ENCODE data around the gene WDR64. TPM values are rescaled to one million over a fixed set of nuclear protein-coding genes. Genes with fewer than 3 reads are reported as not detected.

Gene WDR64
- total RNA-seq, 2 donors from 2014 or later = not detected

DNA sequence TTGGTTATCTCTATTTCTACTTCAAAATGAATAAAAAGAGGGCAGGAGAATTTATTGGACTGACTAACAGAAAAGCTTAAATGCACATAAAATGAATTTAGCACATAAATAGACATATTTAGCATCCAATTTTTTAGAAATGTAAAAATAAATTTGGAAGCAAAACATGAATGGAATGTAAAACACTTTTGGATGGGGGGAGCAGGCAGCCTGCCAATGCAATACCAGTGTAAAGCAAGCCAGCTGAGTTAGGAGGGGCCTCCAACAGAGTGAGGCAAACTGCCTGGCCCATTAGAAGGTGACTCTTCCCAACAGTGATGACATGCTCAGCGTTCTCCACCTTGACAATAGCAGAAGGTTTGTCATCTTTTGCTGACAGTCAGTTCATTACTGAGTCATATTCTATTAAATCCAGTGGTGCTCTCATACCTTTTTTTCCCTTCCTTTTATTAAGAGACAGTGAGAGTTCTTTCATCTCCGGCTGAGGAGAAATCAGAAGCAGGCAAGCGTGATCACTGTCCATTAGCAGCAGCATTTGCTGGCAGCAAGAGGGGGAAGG, 176.5 kb downstream of the WDR64 start:
- Mint-ChIP-seq H3K27me3 (peaks cover 18 to 32% of the 10 kb centered on the region in 2 donors), H3K4me1 (ENCODE audit: low read depth in 2 of 2) (no peaks in the 10 kb centered on the region), H3K27ac (no peak overlapping the region), H3K4me3 (no peak overlapping the region), H3K36me3 (no peaks in the 10 kb centered on the region), H3K9me3 (no peaks in the 10 kb centered on the region)
- DNase-seq (ENCODE audit: low spot score) = no peak
- no peak for ATAC-seq

DNA sequence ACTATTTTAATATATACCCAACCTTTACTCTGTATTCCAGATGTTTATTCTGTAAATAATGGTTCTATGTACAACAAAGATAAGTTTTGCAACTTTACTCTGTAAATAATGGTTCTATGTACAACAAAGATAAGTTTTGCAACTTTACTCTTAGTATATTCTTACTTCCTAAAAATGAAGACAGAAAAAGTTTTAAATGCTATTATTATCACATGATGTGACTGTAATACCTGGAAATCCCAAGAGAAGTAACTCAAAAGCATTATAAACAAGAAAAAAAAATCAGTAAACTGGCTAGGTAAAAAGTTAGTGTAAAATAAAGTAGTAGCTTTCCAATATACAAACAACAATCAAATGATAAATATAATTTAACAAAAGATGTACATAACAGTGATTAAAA, 177.4 kb downstream of the WDR64 start:
- H3K4me3 Mint-ChIP-seq = no peak overlapping the region
- DNase-seq (ENCODE audit: low spot score) (no peak), ATAC-seq (no peak)
- no peak overlapping the region for H3K27ac Mint-ChIP-seq
- H3K36me3 Mint-ChIP-seq = no peaks in the 10 kb centered on the region
- H3K4me1 Mint-ChIP-seq (ENCODE audit: low read depth in 2 of 2) = no peaks in the 10 kb centered on the region
- no peaks in the 10 kb centered on the region for H3K9me3 Mint-ChIP-seq
- H3K27me3 Mint-ChIP-seq = peaks cover 15 to 32% of the 10 kb centered on the region in 2 donors

DNA sequence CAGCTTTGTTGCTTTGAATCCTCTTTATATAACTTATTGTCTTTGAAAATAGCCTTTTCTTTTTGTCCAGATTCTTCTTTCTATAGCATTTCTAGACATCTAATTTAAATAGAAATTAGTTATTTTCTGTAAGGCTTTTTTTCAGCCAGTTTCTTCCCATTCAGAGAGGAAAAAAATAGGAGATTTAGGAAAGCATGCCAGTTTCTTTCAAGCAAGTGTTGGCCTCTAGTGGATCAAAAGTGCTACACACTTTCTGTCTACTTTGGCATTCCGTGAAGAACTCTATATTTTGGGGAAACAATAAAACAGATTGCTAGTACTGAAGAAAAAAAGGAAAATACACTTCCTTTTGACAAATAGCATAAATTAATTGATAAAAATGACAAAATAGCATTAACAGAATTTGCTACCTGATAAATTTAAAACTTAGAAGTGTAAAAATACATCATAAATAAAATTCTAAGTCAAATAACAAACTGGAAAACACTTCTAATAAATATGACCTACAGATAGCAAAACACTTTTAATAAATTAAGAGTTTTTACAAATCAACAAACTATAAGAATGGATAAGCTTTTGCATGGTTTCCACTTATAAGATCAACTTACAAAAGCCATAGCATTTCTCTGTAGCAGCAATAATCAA, 182.8 kb downstream of the WDR64 start:
- Mint-ChIP-seq H3K27ac (no peak overlapping the region), H3K27me3 (peaks cover 24 to 35% of the 10 kb centered on the region in 2 donors), H3K4me3 (no peak overlapping the region), H3K36me3 (no peaks in the 10 kb centered on the region), H3K9me3 (no peaks in the 10 kb centered on the region), H3K4me1 (ENCODE audit: low read depth in 2 of 2) (no peaks in the 10 kb centered on the region)
- no peak for DNase-seq (ENCODE audit: low spot score)
- ATAC-seq = no peak

DNA sequence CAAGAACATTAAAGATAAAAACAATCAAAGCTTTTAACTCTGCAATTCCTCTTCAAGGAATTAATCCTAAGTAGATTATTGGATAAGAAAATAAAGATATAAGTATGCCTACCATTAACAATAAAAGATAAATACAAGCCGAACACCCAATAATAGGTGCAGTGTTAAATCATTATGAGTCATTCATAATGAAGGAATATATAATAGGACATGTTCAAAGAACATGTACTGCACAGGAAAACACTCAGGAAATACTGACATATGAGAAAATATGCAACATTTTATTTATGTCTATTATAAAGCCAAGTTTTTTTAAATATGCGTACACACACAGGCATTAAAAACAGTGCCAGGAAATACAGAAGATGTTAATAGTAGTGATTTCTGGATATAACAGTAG, 184.9 kb downstream of the WDR64 start:
- DNase-seq (ENCODE audit: low spot score) (no peak), ATAC-seq (no peak)
- no peaks in the 10 kb centered on the region for H3K4me1 Mint-ChIP-seq (ENCODE audit: low read depth in 2 of 2)
- no peak overlapping the region for H3K4me3 Mint-ChIP-seq
- H3K27ac Mint-ChIP-seq = no peak overlapping the region
- H3K36me3 Mint-ChIP-seq = no peaks in the 10 kb centered on the region
- H3K27me3 Mint-ChIP-seq = peaks cover 26 to 38% of the 10 kb centered on the region in 2 donors
- no peaks in the 10 kb centered on the region for H3K9me3 Mint-ChIP-seq

DNA sequence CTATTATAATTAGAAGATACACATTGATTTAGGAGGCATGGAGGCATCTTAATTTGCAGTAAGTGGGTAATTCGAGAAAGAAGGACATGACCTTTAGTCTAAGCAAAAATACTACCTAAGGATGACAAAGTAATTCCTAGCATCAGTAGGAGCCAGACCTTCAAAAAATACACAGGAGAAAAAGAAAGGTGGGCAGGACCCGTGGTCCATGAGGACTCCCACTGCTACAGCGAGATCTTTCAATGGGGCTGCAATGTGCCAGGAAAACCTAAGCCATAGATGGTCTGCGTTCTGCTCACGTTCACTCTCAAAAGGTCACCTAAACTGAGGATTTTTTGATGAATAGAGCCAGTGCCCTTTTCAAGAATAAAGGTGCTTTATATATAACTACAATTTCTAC, 185.3 kb downstream of the WDR64 start:
- DNase-seq (ENCODE audit: low spot score) = no peak
- Mint-ChIP-seq H3K9me3 (no peaks in the 10 kb centered on the region), H3K4me3 (no peak overlapping the region), H3K27ac (no peak overlapping the region), H3K36me3 (no peaks in the 10 kb centered on the region), H3K4me1 (ENCODE audit: low read depth in 2 of 2) (no peaks in the 10 kb centered on the region), H3K27me3 (peaks cover 26 to 33% of the 10 kb centered on the region in 2 donors)
- ATAC-seq = no peak

DNA sequence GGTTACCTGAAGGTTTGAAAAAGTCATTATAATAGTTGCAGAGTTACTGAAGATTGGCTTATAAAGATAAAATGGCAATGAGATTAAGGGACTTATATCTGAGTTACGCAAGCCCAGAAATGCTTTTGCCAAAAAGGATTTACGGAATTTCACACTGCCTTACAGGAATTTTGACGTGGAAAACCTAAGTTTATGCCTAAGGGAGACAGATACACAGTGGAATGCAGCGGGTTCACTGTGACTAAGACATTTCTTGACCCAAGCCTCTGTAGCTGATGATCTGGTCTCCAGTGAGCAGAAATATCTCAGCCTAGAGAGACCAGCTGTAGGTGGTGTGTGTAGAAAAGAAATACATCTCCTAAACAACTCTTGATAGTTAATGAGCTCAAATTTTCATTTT, 185.8 kb downstream of the WDR64 start:
- Mint-ChIP-seq H3K9me3 (no peaks in the 10 kb centered on the region), H3K36me3 (no peaks in the 10 kb centered on the region), H3K4me1 (ENCODE audit: low read depth in 2 of 2) (no peaks in the 10 kb centered on the region), H3K4me3 (no peak overlapping the region), H3K27me3 (peaks cover 27 to 34% of the 10 kb centered on the region in 2 donors), H3K27ac (no peak overlapping the region)
- ATAC-seq (no peak), DNase-seq (ENCODE audit: low spot score) (no peak)

DNA sequence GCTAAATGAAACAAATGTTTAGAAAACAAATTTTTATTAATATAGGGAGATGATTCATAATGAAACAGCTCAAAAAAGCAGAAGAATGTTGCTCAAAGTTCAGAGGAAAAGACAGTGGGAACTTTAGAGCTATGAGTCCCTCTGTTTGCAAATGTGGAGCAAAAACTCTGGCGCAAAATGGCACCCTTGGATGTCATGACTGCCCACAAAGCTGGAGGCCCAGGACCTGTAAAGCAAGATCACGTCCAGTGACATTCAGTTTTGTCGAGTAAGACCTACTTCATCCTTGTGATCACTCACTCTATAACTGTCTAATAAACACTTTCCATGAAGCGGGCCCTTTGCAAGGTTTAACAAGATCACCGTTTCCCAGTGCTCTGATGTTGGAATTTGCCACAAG, 186.8 kb downstream of the WDR64 start:
- ATAC-seq (no peak), DNase-seq (ENCODE audit: low spot score) (no peak)
- Mint-ChIP-seq H3K9me3 (no peaks in the 10 kb centered on the region), H3K36me3 (no peaks in the 10 kb centered on the region), H3K27me3 (peaks cover 27 to 38% of the 10 kb centered on the region in 2 donors), H3K4me1 (ENCODE audit: low read depth in 2 of 2) (no peaks in the 10 kb centered on the region), H3K4me3 (no peak overlapping the region), H3K27ac (no peak overlapping the region)

DNA sequence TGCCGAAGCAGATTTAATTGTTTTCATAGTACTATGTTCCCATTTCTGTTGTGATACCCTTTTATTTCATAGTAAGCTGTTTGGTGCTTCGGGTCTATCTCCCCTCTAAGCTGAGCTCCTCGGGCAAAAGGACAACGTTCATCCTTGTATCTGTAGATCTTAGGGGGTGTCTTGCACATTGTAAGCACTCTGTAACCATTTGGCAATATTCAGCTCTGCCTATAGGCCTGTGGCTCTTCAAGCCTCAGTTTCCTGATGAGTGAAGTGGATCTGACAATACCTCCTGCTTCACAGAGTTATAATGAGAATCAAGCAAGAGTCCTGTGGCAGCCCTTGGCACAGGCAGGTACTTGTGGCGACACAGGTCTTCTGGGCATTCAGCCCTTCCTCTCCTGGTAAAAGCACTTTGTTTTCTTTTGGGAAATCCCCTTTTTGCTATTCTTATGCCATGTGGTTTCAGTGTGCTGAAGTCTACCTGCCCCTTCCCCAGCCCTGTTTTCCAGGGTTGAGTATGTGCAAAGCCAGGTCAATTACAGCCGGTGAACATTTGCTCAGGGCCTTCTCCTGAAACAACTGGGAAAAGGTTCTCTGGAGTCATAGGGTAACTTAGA, 187.4 kb downstream of the WDR64 start:
- H3K27ac Mint-ChIP-seq = no peak overlapping the region
- DNase-seq (ENCODE audit: low spot score) (no peak), ATAC-seq (no peak)
- H3K36me3 Mint-ChIP-seq = no peaks in the 10 kb centered on the region
- H3K4me3 Mint-ChIP-seq = no peak overlapping the region
- no peaks in the 10 kb centered on the region for H3K4me1 Mint-ChIP-seq (ENCODE audit: low read depth in 2 of 2)
- H3K27me3 Mint-ChIP-seq = peaks cover 27 to 41% of the 10 kb centered on the region in 2 donors
- no peaks in the 10 kb centered on the region for H3K9me3 Mint-ChIP-seq

DNA sequence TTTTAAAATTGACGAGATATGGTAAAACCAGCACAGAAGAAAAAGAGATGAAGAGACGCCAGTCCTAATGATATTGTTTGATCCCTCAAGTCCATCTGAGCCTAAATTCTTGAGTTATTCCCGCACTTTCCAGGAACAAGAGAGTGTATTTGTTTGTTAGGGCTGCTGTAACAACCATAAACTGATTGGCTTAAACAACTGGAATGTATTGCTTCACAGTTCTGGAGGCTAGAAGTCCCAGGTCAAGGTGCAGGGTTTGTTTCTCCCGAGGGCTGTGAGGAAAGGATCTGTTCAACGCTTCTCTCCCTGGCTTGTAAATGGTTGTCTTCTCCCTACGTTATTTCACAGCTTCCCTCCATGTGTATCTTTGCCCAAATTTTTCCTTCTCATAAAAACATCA, 188.1 kb downstream of the WDR64 start:
- Mint-ChIP-seq H3K9me3 (no peaks in the 10 kb centered on the region), H3K27me3 (peaks cover 27 to 37% of the 10 kb centered on the region in 2 donors), H3K4me1 (ENCODE audit: low read depth in 2 of 2) (no peaks in the 10 kb centered on the region), H3K36me3 (no peaks in the 10 kb centered on the region), H3K4me3 (no peak overlapping the region), H3K27ac (no peak overlapping the region)
- DNase-seq (ENCODE audit: low spot score) (no peak), ATAC-seq (no peak)

DNA sequence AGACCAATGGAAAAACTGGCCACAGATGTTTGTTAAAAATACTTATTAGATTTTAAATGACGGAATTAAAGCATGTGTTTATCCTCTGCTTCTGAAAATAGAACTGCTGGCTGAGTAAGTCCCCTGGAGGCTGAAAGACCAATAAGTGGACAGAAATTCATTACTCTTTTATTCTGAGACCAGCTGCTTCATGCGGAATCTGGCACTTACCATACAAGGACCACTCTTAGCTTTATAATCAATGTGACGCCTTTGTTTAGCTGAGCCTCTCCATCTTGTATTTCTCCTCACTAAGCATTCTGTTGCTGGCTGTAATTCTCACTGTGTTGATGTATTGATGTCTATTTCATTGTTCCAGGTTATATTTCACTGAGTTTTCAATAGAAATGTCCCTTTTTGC, 189.6 kb downstream of the WDR64 start:
- H3K4me1 Mint-ChIP-seq (ENCODE audit: low read depth in 2 of 2) = no peaks in the 10 kb centered on the region
- ATAC-seq (no peak), DNase-seq (ENCODE audit: low spot score) (no peak)
- no peaks in the 10 kb centered on the region for H3K36me3 Mint-ChIP-seq
- H3K27me3 Mint-ChIP-seq = peaks cover 18 to 25% of the 10 kb centered on the region in 2 donors
- H3K4me3 Mint-ChIP-seq = no peak overlapping the region
- no peaks in the 10 kb centered on the region for H3K9me3 Mint-ChIP-seq
- H3K27ac Mint-ChIP-seq = no peak overlapping the region

DNA sequence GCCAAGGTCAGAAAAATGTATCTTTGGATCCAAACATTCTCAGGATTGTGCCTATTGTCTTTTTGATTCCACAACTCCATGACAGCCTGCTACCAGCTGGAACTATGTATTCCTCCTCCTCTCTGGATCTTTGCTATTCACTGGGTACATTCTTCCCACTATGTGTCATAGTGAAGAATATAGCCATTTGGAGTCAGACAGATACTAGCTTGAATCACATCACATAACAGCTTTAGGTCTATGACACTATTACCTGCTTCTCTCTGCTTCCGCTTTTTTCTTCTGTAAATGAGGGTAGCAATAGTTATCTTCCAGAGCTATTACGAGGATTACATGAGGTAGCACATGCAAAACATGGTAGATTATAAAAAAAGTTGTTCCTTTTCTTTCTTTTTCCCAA, 190.5 kb downstream of the WDR64 start:
- Mint-ChIP-seq H3K4me1 (ENCODE audit: low read depth in 2 of 2) (peaks cover 4% of the 10 kb centered on the region in 2 donors), H3K27ac (no peak overlapping the region), H3K27me3 (peaks cover 15 to 25% of the 10 kb centered on the region in 2 donors), H3K9me3 (no peaks in the 10 kb centered on the region), H3K4me3 (no peak overlapping the region), H3K36me3 (no peaks in the 10 kb centered on the region)
- no peak for ATAC-seq
- DNase-seq (ENCODE audit: low spot score) = no peak

DNA sequence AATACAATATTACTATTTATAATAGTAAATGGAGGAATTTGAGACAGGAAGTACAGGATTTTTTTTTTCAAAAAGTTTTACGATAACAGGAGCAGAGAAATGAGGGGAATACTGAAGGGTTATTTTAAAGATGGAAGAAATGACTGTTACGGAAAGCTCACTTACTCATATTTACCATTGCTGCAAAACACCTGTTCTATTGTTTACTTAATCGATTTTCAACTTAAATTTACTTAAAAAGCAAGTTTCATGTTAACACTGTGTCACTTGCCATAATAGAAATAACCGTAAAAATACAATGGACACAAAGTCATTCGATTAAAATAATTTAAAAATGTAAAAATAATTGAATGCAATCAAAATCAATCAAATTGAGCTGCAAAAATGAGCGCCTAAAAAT, 192.5 kb downstream of the WDR64 start:
- peaks cover 12% of the 10 kb centered on the region for H3K36me3 Mint-ChIP-seq
- H3K27me3 Mint-ChIP-seq = peaks cover 15 to 25% of the 10 kb centered on the region in 2 donors
- H3K27ac Mint-ChIP-seq = no peak overlapping the region
- no peaks in the 10 kb centered on the region for H3K9me3 Mint-ChIP-seq
- ATAC-seq (no peak), DNase-seq (ENCODE audit: low spot score) (no peak)
- H3K4me3 Mint-ChIP-seq = no peak overlapping the region
- peaks cover 18 to 21% of the 10 kb centered on the region in 2 donors for H3K4me1 Mint-ChIP-seq (ENCODE audit: low read depth in 2 of 2)

DNA sequence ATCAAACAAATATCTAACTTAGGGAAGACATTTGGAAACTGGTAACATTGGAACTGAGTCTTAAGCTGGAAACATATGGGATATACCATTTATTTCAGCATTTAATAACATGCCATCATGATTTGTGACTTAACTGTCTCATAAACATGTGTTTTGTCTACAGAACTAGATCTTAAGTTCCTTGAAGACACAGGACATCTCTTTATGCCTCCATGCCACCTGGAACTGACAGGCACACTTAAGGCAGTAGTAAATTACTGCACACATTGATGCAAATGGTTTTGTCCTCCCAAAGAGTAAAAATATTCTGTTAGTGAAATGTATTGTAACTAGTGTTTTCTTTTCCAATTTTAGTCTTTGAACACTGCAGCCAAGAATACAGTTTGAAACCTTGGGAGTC, 194.3 kb downstream of the WDR64 start:
- peaks cover 12 to 16% of the 10 kb centered on the region in 2 donors for H3K27me3 Mint-ChIP-seq
- peak overlapping the region; percentile 99 for H3K4me3 Mint-ChIP-seq
- no peak overlapping the region for H3K27ac Mint-ChIP-seq

DNA sequence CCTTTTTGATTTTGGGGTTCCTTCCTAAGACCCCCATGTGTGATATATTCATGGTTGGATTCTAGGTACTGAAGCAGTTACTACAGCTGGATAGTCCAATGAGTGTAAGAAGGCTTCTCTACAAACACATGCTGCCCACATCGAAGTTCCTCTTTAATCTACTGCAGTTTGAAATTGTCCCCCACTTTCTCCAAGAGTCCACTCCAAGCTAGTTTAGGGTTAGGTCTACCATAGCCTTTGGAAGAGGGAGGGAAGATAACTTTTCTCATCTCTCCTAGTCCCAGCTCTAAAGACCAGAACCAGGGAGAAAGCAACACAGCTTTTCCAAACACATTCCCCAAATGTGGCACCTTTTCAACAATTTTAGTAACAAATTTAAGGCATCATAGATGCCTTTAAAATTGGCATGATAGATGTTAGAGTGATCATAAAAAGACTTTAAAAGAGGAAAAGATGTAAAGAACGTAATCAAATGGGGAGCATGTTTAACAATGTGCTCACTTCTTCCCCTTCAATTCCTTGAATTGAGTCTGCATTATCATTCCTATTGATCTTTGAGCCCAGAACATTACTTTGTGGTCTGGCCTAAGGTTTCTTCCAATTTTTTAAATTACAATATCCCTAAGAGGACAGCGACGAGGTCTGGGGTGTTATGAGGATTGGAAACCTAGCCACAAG, 194.9 kb downstream of the WDR64 start:
- DNase-seq (ENCODE audit: low spot score) (no peak), ATAC-seq (no peak)
- Mint-ChIP-seq H3K27me3 (peaks cover 10 to 16% of the 10 kb centered on the region in 2 donors), H3K4me3 (peak overlapping the region; percentile 99), H3K9me3 (no peaks in the 10 kb centered on the region), H3K4me1 (ENCODE audit: low read depth in 2 of 2) (peaks cover 18 to 21% of the 10 kb centered on the region in 2 donors), H3K27ac (peak overlapping the region; percentile 96 to 98), H3K36me3 (peaks cover 12% of the 10 kb centered on the region)

More for the DNA sequence above, 194.3 kb downstream of the WDR64 start:
- ATAC-seq (no peak), DNase-seq (ENCODE audit: low spot score) (no peak)
- H3K9me3 Mint-ChIP-seq = no peaks in the 10 kb centered on the region
- peaks cover 12% of the 10 kb centered on the region for H3K36me3 Mint-ChIP-seq
- H3K4me1 Mint-ChIP-seq (ENCODE audit: low read depth in 2 of 2) = peaks cover 18 to 21% of the 10 kb centered on the region in 2 donors

All from natural killer cell treated with Interleukin-12 subunit alpha and Interleukin-12 subunit beta and Interleukin-15 and Interleukin-18, amount 100 ng/mL, for 72 hours (primary cell).